ENCODE measurements around the gene NF1. TPM values are rescaled to one million over a fixed set of nuclear protein-coding genes. Genes with fewer than 3 reads are reported as not detected.

The NF1 gene
- total and polyA plus RNA-seq, 7 donors: 4.8 to 83.8 (median 40.7) TPM

- Histone ChIP-seq H3K36me3 (no peaks in the 10 kb centered on the region), H3K4me3 (no peak overlapping the region), H3K27me3 (no peaks in the 10 kb centered on the region), H3K9me3 (no peaks in the 10 kb centered on the region), H3K27ac (no peak overlapping the region), H3K4me1 (peaks cover 0 to 8% (median 0%) of the 10 kb centered on the region in 4 donors)
- intact Hi-C loops (cut with DNase I): no loop called here
- no peak for DNase-seq
- WGBS, 2 donors: 74 to 88% methylated on average over 3 of the region's 3 CpGs
- TF ChIP-seq POLR2A (IDR thresholded peaks at IDR 0.05) (no peak), CTCF (IDR thresholded peaks at IDR 0.05) (no peak), EP300 (IDR thresholded peaks at IDR 0.05) (no peak), POLR2AphosphoS5 (IDR thresholded peaks at IDR 0.05) (no peak)
Observed at GRCh38 chr17:31128241-31128640, 33.5 kb downstream of the NF1 start.

GRCh38 chr17:31130286-31131224 is 35.8 kb downstream of the NF1 start:
- intact Hi-C loops (cut with DNase I): no loop called here
- Histone ChIP-seq H3K27ac (no peak overlapping the region), H3K27me3 (no peaks in the 10 kb centered on the region), H3K36me3 (no peaks in the 10 kb centered on the region), H3K9me3 (no peaks in the 10 kb centered on the region), H3K4me1 (peaks cover 0 to 8% (median 0%) of the 10 kb centered on the region in 4 donors), H3K4me3 (no peak overlapping the region)
- no peak for DNase-seq
- WGBS, 2 donors: 89 to 93% methylated on average over 15 of the region's 15 CpGs
- TF ChIP-seq EP300 (IDR thresholded peaks at IDR 0.05) (no peak), CTCF (IDR thresholded peaks at IDR 0.05) (no peak), POLR2AphosphoS5 (IDR thresholded peaks at IDR 0.05) (no peak), POLR2A (IDR thresholded peaks at IDR 0.05) (no peak)

- Histone ChIP-seq H3K27me3 (no peaks in the 10 kb centered on the region), H3K36me3 (no peaks in the 10 kb centered on the region), H3K9me3 (no peaks in the 10 kb centered on the region), H3K27ac (no peak overlapping the region), H3K4me3 (no peak overlapping the region), H3K4me1 (peaks cover 0 to 8% (median 0%) of the 10 kb centered on the region in 4 donors)
- TF ChIP-seq POLR2AphosphoS5 (IDR thresholded peaks at IDR 0.05) (no peak), EP300 (IDR thresholded peaks at IDR 0.05) (no peak)
- DNase-seq: no peak
- 92 to 93% methylated on average over 3 of the region's 3 CpGs for WGBS, 2 donors
- intact Hi-C loops (cut with DNase I): no loop called here
Observed at GRCh38 chr17:31131299-31131698, 36.5 kb downstream of the NF1 start.

GRCh38 chr17:31132977-31133376 is 38.2 kb downstream of the NF1 start:
- intact Hi-C loops (cut with DNase I): no loop called here
- 93 to 96% methylated on average over 3 of the region's 3 CpGs for WGBS, 2 donors
- Histone ChIP-seq H3K4me3 (no peak overlapping the region), H3K4me1 (peaks cover 0 to 8% (median 0%) of the 10 kb centered on the region in 4 donors), H3K27me3 (no peaks in the 10 kb centered on the region), H3K9me3 (no peaks in the 10 kb centered on the region), H3K36me3 (peaks cover 0 to under 1% (median 0%) of the 10 kb centered on the region in 4 donors), H3K27ac (no peak overlapping the region)
- DNase-seq: no peak
- no peak for TF ChIP-seq POLR2AphosphoS5 (IDR thresholded peaks at IDR 0.05)
- no peak for TF ChIP-seq CTCF (IDR thresholded peaks at IDR 0.05)
- no peak for TF ChIP-seq POLR2A (IDR thresholded peaks at IDR 0.05)
- no peak for TF ChIP-seq EP300 (IDR thresholded peaks at IDR 0.05)

GRCh38 chr17:31134576-31134975 is 39.8 kb downstream of the NF1 start:
- 69 to 83% methylated on average over 4 of the region's 4 CpGs for WGBS, 2 donors
- intact Hi-C loops (cut with DNase I): no loop called here
- no peak overlapping the region for H3K4me3 ChIP-seq
- no peak for DNase-seq
- H3K4me1 ChIP-seq: peaks cover 0 to 8% (median 0%) of the 10 kb centered on the region in 4 donors
- no peaks in the 10 kb centered on the region for H3K27me3 ChIP-seq
- H3K9me3 ChIP-seq: no peaks in the 10 kb centered on the region
- TF ChIP-seq EP300 (IDR thresholded peaks at IDR 0.05) (no peak), POLR2A (IDR thresholded peaks at IDR 0.05) (no peak), POLR2AphosphoS5 (IDR thresholded peaks at IDR 0.05) (no peak), CTCF (IDR thresholded peaks at IDR 0.05) (no peak)
- no peak overlapping the region for H3K27ac ChIP-seq
- peaks cover 0 to 4% (median 0%) of the 10 kb centered on the region in 4 donors for H3K36me3 ChIP-seq

All from sigmoid colon (tissue), 7 donors.